Adrenal gland (tissue), 12 donors: ENCODE data around the gene KEAP1. TPM values are rescaled to one million over a fixed set of nuclear protein-coding genes. Genes with fewer than 3 reads are reported as not detected.
A peak's percentile ranks its signal among the peaks of the same experiment; 100 is the strongest.
"Not testable (repeated sequence)": the region's sequence is repeated elsewhere in the genome, so short reads cannot be mapped to it uniquely, and the experiment has no call there.

ENCODE experiments used
- DNase-seq, 7 donors: peaks; one replicate each; pipeline ENCODE4 v3.0.0-alpha.2; 2019 to 2020
- H3K27ac ChIP-seq, 5 donors: fragments of 200-600 bp; sonication (generic) in 4 of 5; 1 replicate in 3 of 5; 2 replicates in 2 of 5; pipeline versions ENCODE4 v1.5.1 to v1.8.0; 2016 to 2020; ENCODE audit warnings: mild to moderate bottlenecking in 1 of 5
- H3K27me3 ChIP-seq: fragments of 200-600 bp; 2 replicates; pipeline ENCODE4 v1.8.0; 2021
- H3K36me3 ChIP-seq, 2 donors: fragments of 200-600 bp; replicated peaks in 1 of 2; 1 replicate in 1 of 2; 2 replicates in 1 of 2; pipeline versions ENCODE4 v1.5.1 to v1.8.0; 2018 to 2022
- H3K4me1 ChIP-seq, 2 donors: fragments of 200-600 bp; replicated peaks in 1 of 2; 1 replicate in 1 of 2; 2 replicates in 1 of 2; pipeline versions ENCODE4 v1.5.1 to v1.8.0; 2018 to 2021
- H3K4me3 ChIP-seq, 4 donors: fragments of 200-600 bp; sonication (generic) in 3 of 4; one replicate each; pipeline ENCODE4 v1.5.1; 2016 to 2018
- H3K9me3 ChIP-seq, 3 donors: fragments of 200-600 bp; sonication (generic) in 1 of 3; replicated peaks in 1 of 3; 1 replicate in 2 of 3; 2 replicates in 1 of 3; pipeline versions ENCODE4 v1.5.1 to v1.8.0; 2016 to 2021
- CTCF ChIP-seq, 6 experiments: fragments of 450-650 bp in 4 of 6; fragments of 200-600 bp in 2 of 6; sonication (generic) in 1 of 6; IDR thresholded peaks; 1 replicate in 5 of 6; 2 replicates in 1 of 6; pipeline versions ENCODE4 v1.5.1 to v1.8.0; 2016 to 2021; ENCODE audit warnings: antibody characterized with exemption in 6 of 6, mild to moderate bottlenecking in 2 of 6, moderate library complexity in 1 of 6
- POLR2A ChIP-seq, 2 donors: fragments of 450-650 bp; IDR thresholded peaks; one replicate each; pipeline ENCODE4 v1.6.1; 2017; ENCODE audit warnings: antibody characterized with exemption in 2 of 2, mild to moderate bottlenecking in 2 of 2, moderate library complexity in 1 of 2
- WGBS, 4 donors: extraction: QIAGEN DNeasy Blood & Tissue Kit in 2 of 4; methylation state at CpG; one replicate each; pipeline versions ENCODE4 v1.1.5 to v1.1.7; 2013 to 2017; 5-methylcytosine and 5-hydroxymethylcytosine counted together
- intact Hi-C, 2 donors: fragments of 100-400 bp; cut with DNase I; formaldehyde crosslinking; loops; one replicate each; pipeline versions ENCODE4 v1.14.1 to v1.15.0; 2022 to 2023
- polyA plus RNA-seq, 3 donors: library from polyadenylated mRNA; stranded (reverse); fragments of 200-250 nt in 2 of 3; fragments of 350-450 nt in 1 of 3; fragmentation: Illumina TruSeq in 1 of 3; extraction: RNeasy Lipid Tissue Mini Kit (QIAGEN cat#74804) in 1 of 3; gene quantifications; one replicate each; pipeline ENCODE4 v1.2.3, GENCODE V29; 2013 to 2014
- total RNA-seq, 9 donors: library from RNA; depleted of rRNA in 4 of 9; stranded (reverse); fragments of >200 nt in 4 of 9; fragments of 120-200 nt in 1 of 9; fragmentation: NEBNext Ultra II Directional in 1 of 9; extraction: Animal tissue kit (Norgen Biotek cat#: 25700) in 1 of 9; gene quantifications; one replicate each; pipeline versions ENCODE4 v1.1.0 to v1.2.4, GENCODE V29; 2013 to 2023
- donor health status: healthy with polysubstance abuse.
- donor health status: Bipolar disorder and iron deficiency.
- donor health status: DM: yes; HTN: yes; CAD: no.
- donor health status: DM: no; HTN: no; CAD: no.
- donor health status: DM: no; HTN: no; CAD: no.
- donor health status: DM: yes; HTN: yes; CAD: no.

KEAP1 gene
- total and polyA plus RNA-seq, 12 donors, result 71.0 to 106 (median 77.2) TPM

- H3K36me3 ChIP-seq, result peaks cover 0 to 8% of the 10 kb centered on the region in 2 donors
- TF ChIP-seq CTCF (IDR thresholded peaks at IDR 0.05) (no peak), POLR2A (IDR thresholded peaks at IDR 0.05) (no peak)
- no peak overlapping the region for H3K27ac ChIP-seq
- intact Hi-C loops, result no loop called here
- no peak overlapping the region for H3K4me3 ChIP-seq
- no peak for DNase-seq
- H3K9me3 ChIP-seq, result no peaks in the 10 kb centered on the region
- 92 to 95% (median 93%) methylated on average over 4 of the region's 4 CpGs for WGBS, 4 donors
- H3K27me3 ChIP-seq, result no peaks in the 10 kb centered on the region
- H3K4me1 ChIP-seq, result peaks cover 5 to 6% of the 10 kb centered on the region in 2 donors
Observed at GRCh38 chr19:10462557-10462956, 40.6 kb downstream of the KEAP1 start.

- H3K4me1 ChIP-seq, DNase-seq, H3K27me3 ChIP-seq, H3K9me3 ChIP-seq, intact Hi-C loops, H3K4me3 ChIP-seq, H3K36me3 ChIP-seq: not testable (repeated sequence)
- H3K27ac ChIP-seq, result peak overlapping the region in 1 of 5 donors; percentile 6
- 90 to 93% (median 91%) methylated on average over 15 of the region's 15 CpGs for WGBS, 4 donors
Observed at GRCh38 chr19:10462042-10462441, 41.1 kb downstream of the KEAP1 start.

DNA sequence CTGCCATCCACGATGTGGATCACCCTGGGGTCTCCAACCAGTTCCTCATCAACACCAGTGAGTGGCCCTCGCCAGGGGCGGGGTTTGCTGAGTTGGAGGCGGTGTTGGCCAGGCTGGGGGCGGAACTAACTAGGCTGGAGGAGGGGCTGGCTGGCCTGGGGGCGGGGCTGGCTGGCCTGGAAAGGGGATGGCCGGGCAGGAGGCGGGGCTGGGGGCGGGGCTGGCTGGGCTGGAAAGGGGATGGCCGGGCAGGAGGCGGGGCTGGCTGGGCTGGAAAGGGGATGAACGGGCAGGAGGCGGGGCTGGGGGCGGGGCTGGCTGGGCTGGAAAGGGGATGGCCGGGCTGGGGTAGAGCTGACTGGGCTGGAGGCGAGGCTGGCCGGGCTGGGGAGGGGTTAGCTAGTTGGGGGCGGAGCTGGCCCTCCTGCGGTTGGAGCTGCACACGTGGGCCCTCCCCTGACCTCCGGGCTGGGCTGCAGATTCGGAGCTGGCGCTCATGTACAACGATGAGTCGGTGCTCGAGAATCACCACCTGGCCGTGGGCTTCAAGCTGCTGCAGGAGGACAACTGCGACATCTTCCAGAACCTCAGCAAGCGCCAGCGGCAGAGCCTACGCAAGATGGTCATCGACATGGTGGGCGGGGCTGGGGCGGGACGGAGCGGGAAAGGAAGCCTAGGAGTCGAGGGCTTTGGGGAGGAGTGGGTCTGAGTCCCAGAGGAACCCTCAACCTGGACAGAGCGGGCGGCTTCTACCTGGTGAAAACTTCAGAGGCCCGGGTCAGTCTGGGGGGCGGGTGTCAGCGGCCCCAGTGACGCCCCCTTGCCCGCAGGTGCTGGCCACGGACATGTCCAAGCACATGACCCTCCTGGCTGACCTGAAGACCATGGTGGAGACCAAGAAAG, 41.9 kb downstream of the KEAP1 start:
- intact Hi-C loops, result no loop called here
- no peaks in the 10 kb centered on the region for H3K9me3 ChIP-seq
- peaks cover 5 to 6% of the 10 kb centered on the region in 2 donors for H3K4me1 ChIP-seq
- DNase-seq, result peak; percentile 97 to 99 (median 97)
- no peaks in the 10 kb centered on the region for H3K27me3 ChIP-seq
- H3K4me3 ChIP-seq, result peak overlapping the region in 1 of 4 donors; percentile 7
- WGBS, 4 donors, result 0 to 6% (median 4%) methylated on average over 7 to 45 of the region's 45 CpGs
- H3K27ac ChIP-seq, result peak overlapping the region in 2 of 5 donors; percentile 6 to 41
- TF ChIP-seq POLR2A (IDR thresholded peaks at IDR 0.05), result peak in 1 of 2 donors; percentile 24
- TF ChIP-seq CTCF (IDR thresholded peaks at IDR 0.05), result no peak
- H3K36me3 ChIP-seq, result no peaks in the 10 kb centered on the region

- H3K9me3 ChIP-seq, result no peaks in the 10 kb centered on the region
- peaks cover 5 to 6% of the 10 kb centered on the region in 2 donors for H3K4me1 ChIP-seq
- WGBS, 4 donors, result 21 to 48% (median 30%) methylated on average over 3 to 8 of the region's 8 CpGs
- DNase-seq, result no peak
- no peak for TF ChIP-seq POLR2A (IDR thresholded peaks at IDR 0.05)
- TF ChIP-seq CTCF (IDR thresholded peaks at IDR 0.05), result no peak
- no peaks in the 10 kb centered on the region for H3K36me3 ChIP-seq
- no peak overlapping the region for H3K27ac ChIP-seq
- H3K4me3 ChIP-seq, result no peak overlapping the region
- intact Hi-C loops, result no loop called here
- no peaks in the 10 kb centered on the region for H3K27me3 ChIP-seq
Observed at GRCh38 chr19:10460714-10461046, 42.5 kb downstream of the KEAP1 start.

GRCh38 chr19:10458733-10459132, 44.4 kb downstream of the KEAP1 start:
- H3K9me3 ChIP-seq, H3K36me3 ChIP-seq, H3K27ac ChIP-seq, DNase-seq, H3K4me3 ChIP-seq, H3K27me3 ChIP-seq, intact Hi-C loops, H3K4me1 ChIP-seq: not testable (repeated sequence)
- 81 to 93% (median 90%) methylated on average over 6 to 7 of the region's 7 CpGs for WGBS, 4 donors
